H9 (cell line): ENCODE data around the gene BMP5. TPM values are rescaled to one million over a fixed set of nuclear protein-coding genes. Genes with fewer than 3 reads are reported as not detected.

ENCODE experiments used
- DNase-seq: peaks from one replicate; pipeline ENCODE4 v3.0.0-alpha.2; 2017
- H2AFZ ChIP-seq: one replicate; pipeline ENCODE4 v1.6.1; 2013; ENCODE audit warnings: mild to moderate bottlenecking, low read length, control low read depth, moderate library complexity
- H2AK5ac ChIP-seq: 2 replicates; pipeline ENCODE4 v1.6.1; 2013; ENCODE audit warnings: low read length, control low read depth, mixed read lengths; ENCODE audit not compliant: insufficient read length
- H2BK120ac ChIP-seq: one replicate; pipeline ENCODE4 v1.6.1; 2013; ENCODE audit warnings: low read depth, mild to moderate bottlenecking, low read length, control low read depth, inconsistent platforms; ENCODE audit not compliant: poor library complexity, severe bottlenecking
- H2BK12ac ChIP-seq: 2 replicates; pipeline ENCODE4 v1.6.1; 2013; ENCODE audit warnings: low read length, control low read depth, mixed read lengths, low read depth; ENCODE audit not compliant: insufficient read length
- H2BK15ac ChIP-seq: 2 replicates; pipeline ENCODE4 v1.6.1; 2013; ENCODE audit warnings: low read depth, low read length, control low read depth
- H2BK20ac ChIP-seq: one replicate; pipeline ENCODE4 v1.6.1; 2013; ENCODE audit warnings: low read depth, mild to moderate bottlenecking, low read length, control low read depth, inconsistent platforms; ENCODE audit not compliant: poor library complexity, severe bottlenecking
- H2BK5ac ChIP-seq: 2 replicates; pipeline ENCODE4 v1.6.1; 2013; ENCODE audit warnings: low read length, control low read depth, mixed read lengths; ENCODE audit not compliant: insufficient read length
- H3K14ac ChIP-seq: 2 replicates; pipeline ENCODE4 v1.6.1; 2013; ENCODE audit warnings: low read length, control low read depth; ENCODE audit not compliant: insufficient read depth
- H3K18ac ChIP-seq: 2 replicates; pipeline ENCODE4 v1.6.1; 2013; ENCODE audit warnings: low read depth, mild to moderate bottlenecking, mixed read lengths, low read length, control low read depth; ENCODE audit not compliant: insufficient read length
- H3K23ac ChIP-seq: 2 replicates; pipeline ENCODE4 v1.6.1; 2013; ENCODE audit warnings: low read length, control low read depth, mixed read lengths, low read depth; ENCODE audit not compliant: insufficient read length
- H3K23me2 ChIP-seq: 2 replicates; pipeline ENCODE4 v1.6.1; 2013; ENCODE audit warnings: low read depth, mild to moderate bottlenecking, mixed read lengths, low read length, control low read depth; ENCODE audit not compliant: insufficient read length, poor library complexity, severe bottlenecking
- H3K27ac ChIP-seq: 2 replicates; pipeline ENCODE4 v1.5.1; 2013; ENCODE audit warnings: low read length, control low read depth, mixed read lengths, low read depth; ENCODE audit not compliant: insufficient read length
- H3K27me3 ChIP-seq: 2 replicates; pipeline ENCODE4 v1.6.1; 2013; ENCODE audit warnings: low read length, control low read depth, inconsistent platforms; ENCODE audit not compliant: insufficient read depth
- H3K4ac ChIP-seq: 2 replicates; pipeline ENCODE4 v1.6.1; 2013; ENCODE audit warnings: low read depth, mild to moderate bottlenecking, control low read depth, inconsistent platforms, low read length, moderate library complexity
- H3K4me1 ChIP-seq: 2 replicates; pipeline ENCODE4 v1.6.1; 2013; ENCODE audit warnings: low read length, control low read depth, inconsistent platforms; ENCODE audit not compliant: insufficient read depth
- H3K4me2 ChIP-seq: 2 replicates; pipeline ENCODE4 v1.6.1; 2013; ENCODE audit warnings: low read length, control low read depth, mixed read lengths; ENCODE audit not compliant: insufficient read length, insufficient read depth
- H3K56ac ChIP-seq: 2 replicates; pipeline ENCODE4 v1.6.1; 2013; ENCODE audit warnings: low read depth, mild to moderate bottlenecking, mixed read lengths, low read length, control low read depth; ENCODE audit not compliant: insufficient read length
- H3K79me1 ChIP-seq: 2 replicates; pipeline ENCODE4 v1.6.1; 2013; ENCODE audit warnings: low read depth, mild to moderate bottlenecking, moderate library complexity, low read length, control low read depth, inconsistent platforms; ENCODE audit not compliant: insufficient read depth, poor library complexity, severe bottlenecking
- H3K79me2 ChIP-seq: 2 replicates; pipeline ENCODE4 v1.6.1; 2013; ENCODE audit warnings: low read length, control low read depth, inconsistent platforms; ENCODE audit not compliant: insufficient read depth
- H3K9ac ChIP-seq: 2 replicates; pipeline ENCODE4 v1.6.1; 2013; ENCODE audit warnings: low read length, control low read depth, mixed read lengths; ENCODE audit not compliant: insufficient read length; ENCODE audit errors: extremely low read depth
- H3K9me3 ChIP-seq: one replicate; pipeline ENCODE4 v1.6.1; 2013; ENCODE audit warnings: low read depth, low read length, inconsistent platforms; ENCODE audit not compliant: control insufficient read depth
- H3T11ph ChIP-seq: one replicate; pipeline ENCODE4 v1.6.1; 2013; ENCODE audit warnings: mild to moderate bottlenecking, low read length, control low read depth, inconsistent platforms
- H4K20me1 ChIP-seq: one replicate; pipeline ENCODE4 v1.6.1; 2013; ENCODE audit not compliant: control insufficient read depth, insufficient read length, insufficient read depth
- H4K5ac ChIP-seq: 2 replicates; pipeline ENCODE4 v1.6.1; 2013; ENCODE audit warnings: low read depth, mild to moderate bottlenecking, mixed read lengths, low read length, control low read depth; ENCODE audit not compliant: insufficient read length
- H4K8ac ChIP-seq: replicated peaks from 2 replicates; pipeline ENCODE4 v1.6.1; 2013; ENCODE audit warnings: low read length, control low read depth, mixed read lengths, low read depth; ENCODE audit not compliant: insufficient read length
- H4K91ac ChIP-seq: 2 replicates; pipeline ENCODE4 v1.6.1; 2013; ENCODE audit warnings: low read depth, mild to moderate bottlenecking, moderate library complexity, mixed read lengths, low read length, control low read depth; ENCODE audit not compliant: insufficient read length
- H3K27ac Mint-ChIP-seq, 3 experiments: 2 replicates in 2 of 3; 3 replicates in 1 of 3; pipeline ENCODE4 v1.8.0; 2020 to 2021; ENCODE audit warnings: mixed read lengths in 3 of 3, mild to moderate bottlenecking in 1 of 3, moderate library complexity in 1 of 3
- H3K27me3 Mint-ChIP-seq: 2 replicates; pipeline ENCODE4 v1.8.0; 2021; ENCODE audit warnings: low read depth, mild to moderate bottlenecking, moderate library complexity, mixed read lengths
- H3K36me3 Mint-ChIP-seq, 3 experiments: 2 replicates in 2 of 3; 3 replicates in 1 of 3; pipeline ENCODE4 v1.8.0; 2020 to 2021; ENCODE audit warnings: low read depth in 3 of 3, mixed read lengths in 3 of 3; ENCODE audit not compliant: insufficient read depth in 1 of 3
- H3K4me1 Mint-ChIP-seq, 2 experiments: 2 replicates each; pipeline ENCODE4 v1.8.0; 2020; ENCODE audit warnings: mixed read lengths in 2 of 2
- H3K4me3 Mint-ChIP-seq, 2 experiments: 2 replicates in 1 of 2; 3 replicates in 1 of 2; pipeline ENCODE4 v1.8.0; 2020 to 2021; ENCODE audit warnings: mild to moderate bottlenecking in 2 of 2, mixed read lengths in 2 of 2, moderate library complexity in 1 of 2
- H3K9me3 Mint-ChIP-seq, 2 experiments: 2 replicates in 1 of 2; 3 replicates in 1 of 2; pipeline ENCODE4 v1.8.0; 2020; ENCODE audit warnings: mild to moderate bottlenecking in 2 of 2, mixed read lengths in 2 of 2, moderate library complexity in 1 of 2
- CTCF ChIP-seq: fragments of 200-600 bp; sonication (generic); conservative IDR thresholded peaks from 3 replicates; pipeline ENCODE4 v1.8.0; 2021; ENCODE audit warnings: antibody characterized with exemption, mild to moderate bottlenecking
- WGBS: extraction: QIAGEN DNeasy Blood & Tissue Kit; methylation state at CpG from one replicate; pipeline ENCODE4 v1.1.7; 2013; ENCODE audit warnings: missing lambda C conversion rate, low lambda C conversion rate, mixed read lengths; ENCODE audit not compliant: insufficient read length; ENCODE audit errors: extremely low coverage; 5-methylcytosine and 5-hydroxymethylcytosine counted together
- total RNA-seq: library from RNA; stranded (reverse); gene quantifications from 2 replicates; pipeline ENCODE4 v1.2.1, GENCODE V29; 2021

BMP5 gene
- total RNA-seq, 1 experiment from 2014 or later = not detected

- Histone ChIP-seq H3K23ac (no peak overlapping the region), H3K79me1 (no peaks in the 10 kb centered on the region), H3T11ph (no peak overlapping the region), H2BK15ac (no peak overlapping the region), H4K8ac (no peak overlapping the region), H3K14ac (no peak overlapping the region), H3K4me1 (no peaks in the 10 kb centered on the region), H2BK5ac (no peak overlapping the region), H4K5ac (no peak overlapping the region), H4K91ac (no peak overlapping the region), H2AK5ac (no peak overlapping the region), H3K18ac (no peak overlapping the region), H3K23me2 (no peaks in the 10 kb centered on the region), H4K20me1 (no peaks in the 10 kb centered on the region), H3K79me2 (no peaks in the 10 kb centered on the region), H3K4ac (no peak overlapping the region), H2BK20ac (no peak overlapping the region), H2BK12ac (no peak overlapping the region), H3K27ac (no peak overlapping the region), H3K9ac (no peak overlapping the region), H2BK120ac (no peak overlapping the region), H3K56ac (no peak overlapping the region), H2AFZ (no peak overlapping the region), H3K27me3 (no peaks in the 10 kb centered on the region), H3K4me2 (no peak overlapping the region), H3K9me3 (no peaks in the 10 kb centered on the region)
- Mint-ChIP-seq H3K36me3 (no peaks in the 10 kb centered on the region), H3K9me3 (no peaks in the 10 kb centered on the region), H3K4me3 (no peak overlapping the region), H3K27ac (no peak overlapping the region), H3K27me3 (no peaks in the 10 kb centered on the region), H3K4me1 (peaks cover 4 to 7% of the 10 kb centered on the region in 2 experiments; a peak in 3 of 4 replicates)
- DNase-seq = no peak
- TF ChIP-seq CTCF = no peak
- no CpG with 5 or more reads among the region's 2 CpGs for WGBS
These were observed 53.4 kb downstream of the BMP5 start for GRCh38 chr6:55822005-55822404.
